IMR-90 (cell line): ENCODE data around the gene FRY. TPM values are rescaled to one million over a fixed set of nuclear protein-coding genes. Genes with fewer than 3 reads are reported as not detected.

ENCODE experiments used
- ATAC-seq: fragments of 200-7000 bp; cut with Tn5 transposase; 2 replicates; pipeline ENCODE4 v1.9.1; 2020; ENCODE audit warnings: low read depth, mild to moderate bottlenecking, moderate library complexity
- BruUV-seq: library from RNA; stranded (reverse); fragments of 400-500 nt; replicated peaks from 2 replicates; lab custom pipeline; 2021; lab: Mats Ljungman, UMichigan
- CTCF ChIA-PET: fragments of 300-600 bp; formaldehyde crosslinking; extraction: SDS; loops from one replicate; lab custom pipeline; 2021; ENCODE audit warnings: antibody characterized with exemption; lab: Yijun Ruan, JAX
- POLR2A ChIA-PET: fragments of 300-600 bp; sonication (Branson Sonifier 250); formaldehyde crosslinking; loops from one replicate; lab custom pipeline; 2022; ENCODE audit warnings: antibody characterized with exemption; ENCODE audit not compliant: unreplicated experiment; lab: Charles Lee
- DNase-seq: peaks from one replicate; pipeline ENCODE4 v3.0.0; 2013
- H2AFZ ChIP-seq: replicated peaks from 2 replicates; pipeline ENCODE3; 2013; ENCODE audit warnings: low read length, mild to moderate bottlenecking; ENCODE audit not compliant: poor library complexity
- H2AK5ac ChIP-seq: 2 replicates; pipeline ENCODE4 v1.6.1; 2013; ENCODE audit warnings: low read depth, low read length, inconsistent platforms
- H2AK9ac ChIP-seq: replicated peaks from 2 replicates; pipeline ENCODE3; 2013; ENCODE audit warnings: mild to moderate bottlenecking, low read depth, low read length, moderate library complexity; ENCODE audit not compliant: poor library complexity
- H2BK120ac ChIP-seq: 2 replicates; pipeline ENCODE4 v1.6.1; 2013; ENCODE audit warnings: low read depth, low read length, inconsistent platforms
- H2BK15ac ChIP-seq: 3 replicates; pipeline ENCODE4 v1.6.1; 2013; ENCODE audit warnings: low read depth, low read length, inconsistent platforms
- H2BK20ac ChIP-seq: 2 replicates; pipeline ENCODE4 v1.6.1; 2013; ENCODE audit warnings: low read depth, mild to moderate bottlenecking, inconsistent platforms, low read length, moderate library complexity
- H2BK5ac ChIP-seq: 2 replicates; pipeline ENCODE4 v1.6.1; 2013; ENCODE audit warnings: mild to moderate bottlenecking, low read depth, low read length, inconsistent platforms; ENCODE audit not compliant: poor library complexity, severe bottlenecking
- H3K14ac ChIP-seq: replicated peaks from 2 replicates; pipeline ENCODE4 v1.6.1; 2013; ENCODE audit warnings: low read depth, low read length, inconsistent platforms
- H3K18ac ChIP-seq: 2 replicates; pipeline ENCODE4 v1.6.1; 2013; ENCODE audit warnings: low read depth, low read length, control low read depth
- H3K23ac ChIP-seq: 2 replicates; pipeline ENCODE4 v1.6.1; 2013; ENCODE audit warnings: low read depth, low read length, inconsistent platforms
- H3K27ac ChIP-seq: 2 replicates; pipeline ENCODE4 v1.5.1; 2013; ENCODE audit warnings: mild to moderate bottlenecking, control low read depth, low read length; ENCODE audit not compliant: insufficient read depth
- H3K27me3 ChIP-seq: 2 replicates; pipeline ENCODE4 v1.6.1; 2013; ENCODE audit warnings: low read length; ENCODE audit not compliant: control insufficient read depth, insufficient read depth
- H3K36me3 ChIP-seq: 2 replicates; pipeline ENCODE4 v1.6.1; 2013; ENCODE audit warnings: low read length, mixed read lengths; ENCODE audit not compliant: control insufficient read depth, insufficient read depth
- H3K4ac ChIP-seq: 2 replicates; pipeline ENCODE4 v1.6.1; 2013; ENCODE audit warnings: low read depth, low read length, inconsistent platforms
- H3K4me1 ChIP-seq: 2 replicates; pipeline ENCODE4 v1.6.1; 2013; ENCODE audit warnings: low read length, mixed read lengths; ENCODE audit not compliant: control insufficient read depth, insufficient read depth
- H3K4me2 ChIP-seq: 2 replicates; pipeline ENCODE4 v1.6.1; 2013; ENCODE audit warnings: low read depth, mild to moderate bottlenecking, control low read depth, low read length, moderate library complexity
- H3K4me3 ChIP-seq: 2 replicates; pipeline ENCODE4 v1.5.1; 2013; ENCODE audit warnings: low read depth, mild to moderate bottlenecking, control low read depth, low read length, moderate library complexity; ENCODE audit not compliant: insufficient read depth
- H3K56ac ChIP-seq: 2 replicates; pipeline ENCODE4 v1.6.1; 2013; ENCODE audit warnings: low read length, inconsistent platforms; ENCODE audit not compliant: insufficient read depth; ENCODE audit errors: extremely low read depth
- H3K79me1 ChIP-seq, 2 experiments: 2 replicates each; pipeline ENCODE4 v1.6.1; 2013; ENCODE audit warnings: low read length in 2 of 2, inconsistent platforms in 1 of 2, low read depth in 1 of 2
- H3K9ac ChIP-seq: 2 replicates; pipeline ENCODE4 v1.6.1; 2013; ENCODE audit warnings: low read depth, low read length, control low read depth
- H3K9me1 ChIP-seq: 2 replicates; pipeline ENCODE4 v1.6.1; 2013; ENCODE audit warnings: low read length, inconsistent platforms; ENCODE audit not compliant: insufficient read depth
- H3K9me3 ChIP-seq: 2 replicates; pipeline ENCODE4 v1.6.1; 2013; ENCODE audit warnings: low read length; ENCODE audit not compliant: control insufficient read depth, insufficient read depth
- H4K20me1 ChIP-seq: 2 replicates; pipeline ENCODE4 v1.6.1; 2013; ENCODE audit warnings: low read length, inconsistent platforms; ENCODE audit not compliant: insufficient read depth
- H4K5ac ChIP-seq: 2 replicates; pipeline ENCODE4 v1.6.1; 2013; ENCODE audit warnings: mild to moderate bottlenecking, low read depth, low read length, control low read depth
- H4K8ac ChIP-seq, 2 experiments: 2 replicates each; pipeline ENCODE4 v1.6.1; 2013; ENCODE audit warnings: low read depth in 2 of 2, low read length in 2 of 2, control low read depth in 1 of 2, inconsistent platforms in 1 of 2
- H4K91ac ChIP-seq: 2 replicates; pipeline ENCODE4 v1.6.1; 2013; ENCODE audit warnings: low read depth, low read length, inconsistent platforms; ENCODE audit not compliant: insufficient read depth
- ELK1 ChIP-seq: fragments of 150-350 bp; IDR thresholded peaks from 2 replicates; pipeline ENCODE4 v1.6.1; 2016; ENCODE audit warnings: low read depth, mild to moderate bottlenecking, low read length, moderate library complexity, borderline replicate concordance
- MAFK ChIP-seq: IDR thresholded peaks from 2 replicates; pipeline ENCODE4 v1.6.1; 2012; ENCODE audit warnings: low read depth, low read length, improper control_type of control experiment
- MAZ ChIP-seq: IDR thresholded peaks from 2 replicates; pipeline ENCODE4 v1.6.1; 2012; ENCODE audit warnings: low read depth, mild to moderate bottlenecking, low read length, improper control_type of control experiment, moderate library complexity, borderline replicate concordance
- RCOR1 ChIP-seq: IDR thresholded peaks from 2 replicates; pipeline ENCODE4 v1.6.1; 2012; ENCODE audit warnings: mild to moderate bottlenecking, low read length, improper control_type of control experiment; ENCODE audit not compliant: insufficient replicate concordance
- USF2 ChIP-seq: fragments of 150-350 bp; IDR thresholded peaks from 2 replicates; pipeline ENCODE4 v1.6.1; 2017; ENCODE audit warnings: mild to moderate bottlenecking, antibody characterized with exemption, low read length, low read depth
- dilution Hi-C: fragments of 300-500 bp; cut with HindIII; formaldehyde crosslinking; loops from one replicate; pipeline ENCODE4 v1.14.3; 2018; ENCODE audit warnings: low sequenced_read_pairs; ENCODE audit not compliant: unreplicated experiment
- in situ Hi-C: fragments of 300-500 bp; cut with MboI; formaldehyde crosslinking; loops from 3 replicates; pipeline ENCODE4 v1.14.3; 2019; ENCODE audit warnings: low sequenced_read_pairs, inconsistent platforms, mixed read lengths
- intact Hi-C: fragments of 100-400 bp; cut with micrococcal nuclease; formaldehyde crosslinking; loops from 2 replicates; pipeline ENCODE4 v1.10.0; 2022
- polyA plus RNA-seq, 3 experiments: library from polyadenylated mRNA; depleted of rRNA; stranded (reverse); fragments of >200 nt; gene quantifications; 2 replicates each; pipeline ENCODE4 v1.2.3, GENCODE V29; 2012; ENCODE audit warnings: low replicate concordance in 1 of 3
- total RNA-seq: library from RNA; depleted of rRNA; stranded (reverse); fragments of >200 nt; gene quantifications from 2 replicates; pipeline ENCODE4 v1.2.3, GENCODE V29; 2012

Gene FRY
- total and polyA plus RNA-seq, 2 of the 4 experiments (the other 2 are of a cell fraction), result 3.0 to 4.8 TPM

DNA sequence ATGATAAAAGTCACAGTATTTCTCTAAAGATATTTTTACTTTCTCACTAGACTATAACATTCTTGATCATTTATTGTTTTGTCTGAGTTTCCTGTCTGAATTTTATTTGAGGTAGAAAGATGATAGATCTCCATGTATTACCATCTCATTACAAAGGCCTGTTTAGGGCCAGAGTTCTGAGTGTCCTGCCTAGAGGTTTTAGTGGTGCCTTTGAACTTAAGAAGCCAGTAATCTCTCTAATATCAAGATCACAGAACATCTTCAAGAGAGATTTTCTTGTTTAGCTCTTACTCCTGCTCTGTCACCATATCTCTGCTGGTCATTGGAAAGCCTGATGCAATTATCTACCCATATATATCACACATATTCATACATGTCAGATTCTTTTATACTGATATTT, 182.1 kb downstream of the FRY start:
- DNase-seq, result no peak
- Histone ChIP-seq H4K8ac (peak overlapping the region; percentile 67 to 91), H3K27ac (peak overlapping the region; percentile 97; the same call in 1 of the 2 replicates), H2AFZ (no peak overlapping the region), H3K9me1 (peaks cover 14% of the 10 kb centered on the region), H3K56ac (no peak overlapping the region), H3K14ac (peak overlapping the region; percentile 70), H3K27me3 (no peaks in the 10 kb centered on the region), H3K18ac (peak overlapping the region; percentile 88), H2BK120ac (peak overlapping the region; percentile 98), H2AK9ac (no peak overlapping the region), H4K20me1 (no peaks in the 10 kb centered on the region; the same call in 1 of the 2 replicates), H3K36me3 (peaks cover 9% of the 10 kb centered on the region; the same call in 1 of the 2 replicates), H2BK15ac (peak overlapping the region; percentile 75; the same call in 1 of the 3 replicates), H3K23ac (peak overlapping the region; percentile 80; the same call in 1 of the 2 replicates), H3K9me3 (no peaks in the 10 kb centered on the region), H2BK20ac (peak overlapping the region; percentile 86; the same call in 1 of the 2 replicates), H3K79me1 (peaks cover 0 to 14% of the 10 kb centered on the region in 2 experiments; a peak in 1 of 4 replicates), H3K4me2 (no peak overlapping the region), H2AK5ac (peak overlapping the region; percentile 49; the same call in 1 of the 2 replicates), H3K4me1 (peaks cover 25% of the 10 kb centered on the region), H3K9ac (no peak overlapping the region), H4K5ac (peak overlapping the region; percentile 92), H2BK5ac (peak overlapping the region; percentile 98), H3K4me3 (no peak overlapping the region), H4K91ac (peak overlapping the region; percentile 66), H3K4ac (peak overlapping the region; percentile 99; the same call in 1 of the 2 replicates)
- ChIA-PET POLR2A (no interaction called here), CTCF (interaction anchor here (0.9 kb wide), 1 partner anchor 9 kb away, joined by 3 read pairs; no protein-coding TSS in a partner anchor)
- in situ Hi-C loops, result no loop called here
- no peak for TF ChIP-seq MAZ
- no peak for TF ChIP-seq RCOR1
- no peak for TF ChIP-seq USF2
- TF ChIP-seq ELK1, result no peak
- no peak for TF ChIP-seq MAFK
- no peak for ATAC-seq
- intact Hi-C loops, result loop anchor here (5.0 kb wide), 1 partner anchor 181 kb away; the partner anchor contains the start of gene FRY
- dilution Hi-C loops, result no loop called here
- no TSS peak for BruUV-seq
